Gastroesophageal sphincter (tissue), 3 donors: ENCODE measurements around the gene PPP1R3G.

ENCODE experiments used
- CTCF ChIP-seq, 4 experiments: fragments of 200-600 bp in 2 of 4; fragments of 450-650 bp in 2 of 4; sonication (generic) in 1 of 4; IDR thresholded peaks; one replicate each; pipeline ENCODE4 v1.5.1; 2017 to 2019; ENCODE audit warnings: antibody characterized with exemption in 4 of 4, mild to moderate bottlenecking in 2 of 4, moderate library complexity in 2 of 4
- POLR2A ChIP-seq, 2 donors: fragments of 450-650 bp; IDR thresholded peaks; one replicate each; pipeline ENCODE4 v1.6.1; 2017; ENCODE audit warnings: antibody characterized with exemption in 2 of 2, mild to moderate bottlenecking in 2 of 2, moderate library complexity in 1 of 2
- POLR2AphosphoS5 ChIP-seq: sonication (generic); formaldehyde crosslinking; IDR thresholded peaks from one replicate; pipeline ENCODE4 v1.6.1; 2017; ENCODE audit warnings: antibody characterized with exemption

- TF ChIP-seq CTCF (IDR thresholded peaks at IDR 0.05) (no peak), POLR2A (IDR thresholded peaks at IDR 0.05) (no peak), POLR2AphosphoS5 (no peak)
These were observed 38.7 kb upstream of the PPP1R3G start for GRCh38 chr6:5046430-5046829.
